ENCODE data around the gene STARD9.

Gene STARD9

GRCh38 chr15:42704492-42704926 is 129.1 kb downstream of the STARD9 start:
- FAIRE-seq = no peak

DNA sequence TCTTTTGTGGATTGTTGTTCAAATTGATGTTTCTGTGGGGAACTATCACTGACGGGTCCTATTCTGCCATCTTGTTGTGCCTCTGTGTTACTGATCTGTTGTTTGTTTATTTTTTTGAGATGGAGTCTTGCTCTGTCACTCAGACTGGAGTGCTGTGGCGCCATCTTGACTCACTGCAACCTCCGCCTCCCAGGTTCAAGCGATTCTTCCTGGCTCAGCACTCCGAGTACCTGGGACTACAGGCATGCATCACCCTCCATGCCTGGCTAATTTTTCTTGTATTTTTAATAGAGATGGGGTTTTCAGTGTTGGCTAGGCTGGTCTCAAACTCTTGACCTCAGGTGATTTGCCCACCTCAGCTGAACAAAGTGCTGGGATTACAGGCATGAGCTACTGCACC is 129.9 kb downstream of the STARD9 start:
- no peak for FAIRE-seq

- no peak for FAIRE-seq
Observed at GRCh38 chr15:42707068-42707467, 131.7 kb downstream of the STARD9 start.

DNA sequence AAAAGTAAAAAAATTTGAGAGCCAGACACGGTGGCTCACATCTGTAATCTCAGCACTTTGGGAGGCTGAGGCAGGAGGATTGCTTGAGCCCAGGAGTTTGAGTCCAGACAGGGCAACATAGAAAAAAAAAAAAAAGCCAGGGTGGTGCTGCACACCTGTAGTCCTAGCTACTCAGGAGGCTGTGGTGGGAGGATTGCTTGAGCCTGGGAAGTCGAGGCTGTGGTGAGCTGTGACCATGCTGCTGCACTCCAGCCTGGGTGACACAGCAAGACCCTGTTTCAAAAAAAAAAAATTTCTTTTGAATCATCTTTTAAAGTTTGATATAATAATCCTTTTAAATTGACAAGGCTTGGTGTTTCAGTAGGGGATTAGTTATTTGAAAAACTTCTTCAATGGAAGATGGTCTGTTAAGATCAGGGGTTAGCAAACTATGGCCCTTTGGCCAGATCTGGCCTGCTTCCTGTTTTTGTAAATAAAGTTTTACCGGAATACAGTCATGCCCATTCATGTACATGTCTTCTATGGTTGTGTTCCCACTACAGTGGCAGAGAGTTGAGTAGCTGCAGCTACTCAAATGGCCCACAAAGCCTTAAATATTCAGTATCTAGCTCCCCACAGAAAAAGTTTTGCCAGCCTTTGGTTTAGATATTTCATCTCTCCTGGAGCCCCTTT is 132.6 kb downstream of the STARD9 start:
- no peak for FAIRE-seq

GRCh38 chr15:42710662-42711061 is 135.3 kb downstream of the STARD9 start:
- FAIRE-seq = no peak

- FAIRE-seq = no peak
Observed at GRCh38 chr15:42711746-42712145, 136.3 kb downstream of the STARD9 start.

DNA sequence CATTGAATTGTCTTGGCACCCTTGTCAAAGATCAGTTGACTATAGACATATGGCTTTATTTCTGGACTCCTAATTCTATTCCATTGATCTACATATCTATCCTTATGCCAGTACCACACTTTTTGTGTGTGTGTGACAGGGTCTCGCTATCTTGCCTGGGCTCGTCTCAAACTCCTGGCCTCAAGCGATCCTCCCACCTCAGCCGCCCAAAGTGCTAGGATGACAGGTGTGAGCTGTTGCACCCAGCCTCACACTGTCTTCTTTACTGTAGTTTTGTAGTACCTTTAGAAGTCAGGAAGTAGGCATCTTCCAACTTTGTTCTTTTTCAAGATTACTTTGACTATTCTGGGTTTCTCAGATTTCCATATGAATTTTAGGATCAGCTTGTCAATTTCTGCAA is 137.2 kb downstream of the STARD9 start:
- no peak for FAIRE-seq

DNA sequence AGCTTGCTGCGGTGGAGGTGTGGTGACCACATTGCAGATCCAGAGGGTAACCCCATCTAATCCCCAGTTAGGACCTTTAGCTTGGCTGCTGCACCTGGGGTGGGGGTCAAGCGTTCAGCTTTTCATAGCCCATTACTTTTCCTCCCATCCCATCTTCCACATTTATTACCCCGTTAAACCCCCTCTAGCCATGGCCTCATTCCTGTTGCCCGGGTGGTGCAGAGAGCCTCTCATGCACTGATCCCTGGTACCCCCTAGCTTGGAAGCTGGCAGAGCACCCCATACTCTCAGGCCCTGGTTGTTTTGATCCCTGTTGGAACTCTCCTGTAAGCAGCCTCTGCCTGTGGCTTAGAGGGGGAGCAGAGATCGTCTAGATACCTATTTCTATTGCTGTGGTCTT is 140.7 kb downstream of the STARD9 start:
- no peak for FAIRE-seq

DNA sequence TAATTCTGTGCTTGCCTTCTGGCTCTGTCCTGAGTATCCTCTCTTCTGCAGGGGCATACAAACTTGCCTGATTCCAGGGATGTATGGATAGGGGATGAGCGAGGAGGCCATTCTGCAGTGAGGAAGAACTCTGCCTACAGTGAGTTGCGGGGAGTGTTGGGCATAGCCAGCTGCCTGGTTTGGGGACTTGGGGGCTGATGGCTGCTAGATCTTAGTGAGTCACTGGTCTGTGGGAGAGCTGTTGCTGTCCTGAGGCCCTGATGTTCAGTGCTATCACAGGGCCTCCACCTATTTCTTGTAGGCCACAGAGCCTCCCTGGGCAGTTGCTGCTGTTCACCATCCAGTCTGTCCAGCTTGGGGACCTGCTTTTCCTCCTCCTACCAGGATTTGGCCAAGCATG is 141.2 kb downstream of the STARD9 start:
- FAIRE-seq = no peak

DNA sequence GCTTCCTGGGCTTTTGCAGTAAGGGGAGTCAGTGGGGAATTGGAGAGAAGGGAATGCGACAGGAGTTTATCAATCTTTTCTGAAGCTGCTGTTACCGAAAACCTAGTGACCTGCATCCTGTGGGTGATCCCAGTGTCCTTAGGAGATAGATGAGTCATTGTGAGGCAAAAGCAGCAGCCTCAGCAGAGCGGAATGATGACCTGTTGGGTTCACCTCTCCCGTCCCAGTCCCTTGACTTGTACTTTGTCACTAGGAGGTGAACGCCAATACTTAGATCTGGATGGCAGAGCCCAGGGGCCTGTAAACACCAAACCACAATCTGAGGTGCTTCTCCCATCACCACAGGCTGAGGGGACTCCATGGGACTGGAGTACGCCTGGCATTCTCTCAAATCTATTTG is 143.6 kb downstream of the STARD9 start:
- FAIRE-seq = no peak

DNA sequence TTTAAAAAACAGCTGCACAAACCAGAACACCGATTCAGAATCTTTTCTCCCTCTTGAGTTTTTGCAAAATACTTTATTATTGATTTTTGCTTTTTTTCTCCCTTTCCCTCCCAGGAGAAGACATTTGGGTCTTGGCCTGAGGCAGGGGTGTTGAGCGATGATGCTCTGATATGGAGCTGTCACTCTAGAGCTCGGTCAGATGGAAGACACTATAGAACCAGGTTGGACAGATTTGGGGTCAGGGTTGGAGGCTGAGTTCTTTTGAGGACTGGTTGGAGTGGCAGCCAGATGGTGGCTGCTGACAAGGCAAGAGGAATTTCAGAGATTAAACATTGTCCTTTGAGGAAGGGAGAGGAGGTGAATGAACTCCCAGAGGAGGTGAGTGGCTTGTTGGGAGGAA is 144.7 kb downstream of the STARD9 start:
- no peak for FAIRE-seq

DNA sequence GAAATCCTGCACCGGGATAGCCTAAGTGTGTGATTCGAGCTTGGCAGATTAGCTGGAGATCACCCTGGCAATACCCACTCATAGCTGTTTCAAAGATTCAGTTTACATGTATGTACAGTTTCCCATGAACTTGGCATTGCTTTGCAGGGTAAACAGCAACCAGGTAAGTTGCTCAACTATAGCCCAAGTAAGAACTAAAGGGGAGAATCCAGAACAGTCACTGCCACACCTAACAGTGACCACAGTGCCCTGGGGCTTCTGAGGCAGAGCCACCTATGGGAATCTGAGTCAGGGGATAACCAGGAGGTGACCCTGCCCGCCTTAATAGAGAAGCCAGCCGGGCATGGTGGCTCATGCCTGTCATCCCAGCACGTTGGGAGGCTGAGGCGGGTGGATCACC is 145.6 kb downstream of the STARD9 start:
- FAIRE-seq = no peak

DNA sequence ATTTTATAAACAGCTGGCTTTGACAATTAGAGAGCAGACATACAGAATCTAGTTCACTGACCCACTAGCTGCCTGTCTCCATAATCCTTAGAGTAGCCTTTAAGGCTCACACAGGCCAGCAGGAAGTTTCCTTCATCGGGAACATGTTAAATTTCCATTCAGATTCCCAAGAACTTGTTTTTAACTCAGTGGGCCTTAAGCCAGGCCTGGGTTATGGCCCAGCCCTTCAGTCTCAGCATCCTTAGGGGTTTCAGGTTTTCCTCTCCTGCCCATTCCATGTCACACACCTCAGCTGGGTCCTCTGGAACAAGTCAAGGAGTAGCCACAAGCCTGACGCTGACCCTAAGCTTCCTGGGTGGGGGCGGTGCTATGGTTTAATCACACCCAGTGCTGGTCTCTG is 146.5 kb downstream of the STARD9 start:
- FAIRE-seq = no peak

DNA sequence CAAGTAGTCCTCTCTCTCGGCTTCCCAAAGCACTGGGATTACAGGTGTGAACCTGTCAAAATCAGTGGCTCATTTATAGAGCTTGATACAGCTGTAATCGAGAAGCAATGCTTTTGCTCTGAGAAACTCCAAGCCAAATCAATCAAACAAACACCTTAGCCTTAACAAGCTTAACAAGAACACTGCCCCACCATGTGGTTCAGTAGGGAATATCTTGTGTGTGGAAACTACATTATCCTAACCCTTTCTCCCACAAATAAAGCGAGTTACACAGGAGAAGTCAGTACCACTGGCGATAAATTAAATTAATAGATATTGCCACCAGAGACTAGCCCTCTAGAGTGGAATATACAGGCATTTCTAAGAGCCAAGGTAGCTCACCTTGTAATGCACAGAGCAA is 147.7 kb downstream of the STARD9 start:
- no peak for FAIRE-seq

- no peak for FAIRE-seq
Observed at GRCh38 chr15:42724276-42724675, 148.9 kb downstream of the STARD9 start.

- no peak for FAIRE-seq
Observed at GRCh38 chr15:42725331-42725903, 150.0 kb downstream of the STARD9 start.

- FAIRE-seq = no peak
Observed at GRCh38 chr15:42726114-42726513, 150.7 kb downstream of the STARD9 start.

DNA sequence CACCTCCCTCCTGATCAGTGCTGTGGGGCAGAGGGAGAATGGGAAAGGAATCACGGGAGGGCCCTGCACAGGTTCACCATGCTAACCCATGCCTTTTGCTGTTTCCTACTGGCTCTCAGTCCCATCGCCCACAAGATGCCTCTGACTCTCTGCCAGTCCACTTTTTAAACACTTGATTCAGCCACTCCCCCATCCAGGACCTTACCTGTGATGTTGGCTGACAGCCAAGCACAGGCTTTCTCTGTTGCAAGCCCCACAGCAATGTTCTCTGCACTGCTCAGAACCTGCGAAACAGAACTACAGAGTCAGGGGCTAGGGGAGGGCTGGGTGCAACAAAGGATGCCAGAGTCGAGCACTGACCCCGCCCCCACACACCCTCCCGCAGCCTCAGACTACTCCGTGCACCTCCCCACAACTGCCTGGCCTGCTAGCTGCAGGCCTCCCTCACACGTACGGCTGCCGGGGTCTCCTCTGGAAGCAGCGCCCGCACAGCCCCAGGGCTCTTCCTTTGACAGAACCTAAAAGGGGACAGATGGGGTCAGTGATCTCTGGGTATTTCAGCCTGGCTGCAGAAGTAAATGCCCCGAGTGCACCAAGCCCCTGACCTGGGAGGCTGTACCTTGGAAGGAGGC is 152.5 kb downstream of the STARD9 start:
- FAIRE-seq = no peak

- FAIRE-seq = no peak
Observed at GRCh38 chr15:42728560-42728959, 153.2 kb downstream of the STARD9 start.

GRCh38 chr15:42728972-42729371 is 153.6 kb downstream of the STARD9 start:
- no peak for FAIRE-seq

DNA sequence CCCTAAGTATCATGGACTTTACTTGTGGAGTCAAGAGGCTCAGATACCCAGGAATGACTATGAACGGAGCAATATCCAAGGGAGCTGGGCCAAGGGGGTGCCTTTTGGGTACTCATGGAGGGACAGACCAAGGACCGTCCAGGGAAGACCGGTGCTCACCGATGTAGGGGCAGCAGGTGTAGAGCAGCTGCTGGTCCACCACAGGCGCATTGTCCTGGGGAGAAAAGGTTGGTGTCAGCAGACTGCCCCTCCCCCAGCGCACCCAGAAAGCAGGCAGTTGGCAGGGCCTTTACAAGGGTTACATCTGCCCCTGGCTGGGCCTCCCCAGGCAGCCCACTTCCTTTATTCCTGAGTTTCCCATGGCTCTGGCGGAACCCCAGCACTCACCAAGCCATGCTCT is 154.0 kb downstream of the STARD9 start:
- no peak for FAIRE-seq

DNA sequence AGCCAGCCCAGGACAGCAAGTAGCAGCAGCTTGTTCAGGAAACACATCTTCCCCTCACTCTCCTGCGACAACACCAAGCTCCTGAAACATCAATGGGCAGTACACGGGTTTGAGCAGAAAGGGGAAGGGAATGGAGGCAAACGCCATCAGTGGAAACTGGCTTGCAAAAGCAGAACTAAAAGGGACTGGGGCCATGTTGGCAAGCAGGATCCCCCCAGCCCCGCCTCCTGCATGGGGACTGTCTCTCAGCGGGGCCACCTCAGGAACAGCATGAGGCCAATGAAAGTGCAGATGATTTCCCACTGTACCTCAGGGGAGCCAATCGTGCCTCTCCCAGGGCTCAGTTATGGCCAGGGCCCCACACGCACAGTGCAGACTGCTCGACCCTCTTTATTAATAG is 154.7 kb downstream of the STARD9 start:
- FAIRE-seq = no peak

- no peak for FAIRE-seq
Observed at GRCh38 chr15:42730536-42730935, 155.1 kb downstream of the STARD9 start.

DNA sequence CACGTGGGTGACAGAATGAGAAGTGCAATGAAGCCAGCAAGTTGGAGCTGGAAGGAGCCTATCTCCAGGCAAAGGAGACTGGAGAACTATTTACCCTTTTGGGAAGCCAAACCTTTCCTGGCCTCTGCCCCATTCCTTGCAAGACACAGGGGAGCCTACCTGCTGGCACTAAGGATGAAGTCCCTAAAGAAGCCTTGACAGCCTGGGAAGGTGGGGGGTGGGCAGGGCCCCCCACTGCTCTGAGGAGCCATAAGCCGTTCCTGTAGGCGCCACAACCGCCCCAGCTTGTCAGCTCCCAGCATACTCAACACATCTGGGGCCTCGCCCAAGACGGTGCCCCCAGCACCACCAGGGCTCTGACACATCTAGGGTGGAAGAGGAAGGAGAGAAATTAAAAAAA is 156.1 kb downstream of the STARD9 start:
- no peak for FAIRE-seq

Measured in A204.1 (cell line).